ENCODE data around the gene PNRC1.
A peak's percentile ranks its signal among the peaks of the same experiment; 100 is the strongest.
"Not testable (repeated sequence)": the region's sequence is repeated elsewhere in the genome, so short reads cannot be mapped to it uniquely, and the experiment has no call there.

PNRC1 gene

GRCh38 chr6:89063881-89064280 is 16.7 kb upstream of the PNRC1 start:
- no peak for DNase-seq

- DNase-seq = not testable (repeated sequence)
Measured at GRCh38 chr6:89064931-89065330, 15.6 kb upstream of the PNRC1 start.

GRCh38 chr6:89066121-89066520 is 14.4 kb upstream of the PNRC1 start:
- not testable (repeated sequence) for DNase-seq

- no peak for DNase-seq
Measured at GRCh38 chr6:89066940-89067646, 13.5 kb upstream of the PNRC1 start.

GRCh38 chr6:89067796-89068195 is 12.8 kb upstream of the PNRC1 start:
- DNase-seq = no peak

GRCh38 chr6:89068695-89069094 is 11.9 kb upstream of the PNRC1 start:
- DNase-seq = no peak

- no peak for DNase-seq
Measured at GRCh38 chr6:89069536-89070163, 10.9 kb upstream of the PNRC1 start.

- DNase-seq = no peak
Measured at GRCh38 chr6:89071036-89071435, 9.5 kb upstream of the PNRC1 start.

- DNase-seq = no peak
Measured at GRCh38 chr6:89073014-89073620, 7.4 kb upstream of the PNRC1 start.

- DNase-seq = no peak
Measured at GRCh38 chr6:89073840-89074239, 6.7 kb upstream of the PNRC1 start.

- DNase-seq = peak; percentile 16
Measured at GRCh38 chr6:89079511-89080234, 878 bp upstream of the PNRC1 start.

- no peak for DNase-seq
Measured at GRCh38 chr6:89081129-89081422, 525 bp downstream of the PNRC1 start.

GRCh38 chr6:89081423-89082322 is 1.1 kb downstream of the PNRC1 start:
- peak; percentile 72 for DNase-seq

GRCh38 chr6:89082486-89082891 is 1.9 kb downstream of the PNRC1 start:
- no peak for DNase-seq

- DNase-seq = no peak
Measured at GRCh38 chr6:89084542-89084941, 4.0 kb downstream of the PNRC1 start.

GRCh38 chr6:89084954-89085353 is 4.4 kb downstream of the PNRC1 start:
- DNase-seq = no peak

GRCh38 chr6:89085409-89086205 is 5.1 kb downstream of the PNRC1 start:
- DNase-seq = no peak

GRCh38 chr6:89087881-89088280 is 7.3 kb downstream of the PNRC1 start:
- DNase-seq = no peak

GRCh38 chr6:89098461-89098860 is 17.9 kb downstream of the PNRC1 start:
- DNase-seq = no peak

GRCh38 chr6:89100114-89100513 is 19.6 kb downstream of the PNRC1 start:
- DNase-seq = no peak

- DNase-seq = no peak
Measured at GRCh38 chr6:89110284-89110683, 29.7 kb downstream of the PNRC1 start.

GRCh38 chr6:89111933-89112332 is 31.4 kb downstream of the PNRC1 start:
- no peak for DNase-seq

All from NCI-H1417 treated with DMSO at 0.1 percent for 48 hours (cell line).